ENCODE results near the gene PTBP1. TPM values are rescaled to one million over a fixed set of nuclear protein-coding genes. Genes with fewer than 3 reads are reported as not detected.

PTBP1 gene
- total and polyA plus RNA-seq, 2 of the 13 experiments (the other 11 are each of a cell fraction or from before 2014, with no cell fraction given), result 195 to 288 TPM

DNA sequence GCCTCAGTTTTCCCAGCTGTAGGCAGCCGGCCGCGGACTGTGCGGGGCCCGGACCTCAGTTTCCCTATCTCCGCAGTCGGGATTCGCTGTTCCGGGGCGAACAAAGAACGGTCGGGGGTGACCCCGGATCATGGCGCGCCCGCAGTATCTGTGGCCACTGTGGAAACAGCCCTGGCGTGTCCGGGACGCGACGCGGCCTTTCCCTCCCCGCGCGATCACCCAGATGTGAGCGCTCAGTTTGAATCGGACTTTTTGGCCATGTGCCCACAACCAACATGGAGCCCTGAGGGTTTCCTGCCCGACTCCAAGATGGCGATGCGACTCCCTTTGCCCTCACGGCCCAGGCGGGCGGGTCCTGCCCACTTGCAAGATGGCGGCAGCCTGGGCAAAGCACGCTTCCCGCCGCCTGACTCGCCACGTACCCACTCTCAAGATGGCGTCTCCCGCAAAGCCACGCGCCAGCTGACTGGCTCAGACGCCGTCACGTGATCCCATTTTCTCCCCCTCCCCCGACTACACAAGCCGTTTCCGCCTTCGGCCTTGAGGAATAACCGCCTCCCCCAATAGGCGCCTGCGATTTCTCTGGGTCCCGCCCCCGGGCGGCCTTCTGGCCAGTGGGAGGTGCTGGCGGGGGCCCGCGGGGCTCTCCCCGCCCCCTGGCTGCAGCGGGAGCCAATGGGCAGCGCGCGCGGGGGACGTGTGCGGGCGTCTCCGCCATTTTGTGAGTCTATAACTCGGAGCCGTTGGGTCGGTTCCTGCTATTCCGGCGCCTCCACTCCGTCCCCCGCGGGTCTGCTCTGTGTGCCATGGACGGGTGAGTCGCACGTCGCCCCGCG, at the start of gene PTBP1 (continued):
- TF ChIP-seq ZNF639 (CRISPR knock-in tag; conservative IDR thresholded peaks at IDR 0.05) (0 out of 2 replicates have a peak, but pooled peaks have one; percentile 26), CCDC6 (CRISPR knock-in tag; IDR thresholded peaks at IDR 0.05) (peak; percentile 78; the same call in 1 of the 2 replicates), SALL1 (CRISPR knock-in tag; IDR thresholded peaks at IDR 0.05) (peak; percentile 74), MAFG (CRISPR knock-in tag; IDR thresholded peaks at IDR 0.05) (no peak), ZMYM2 (CRISPR knock-in tag; IDR thresholded peaks at IDR 0.05) (no peak; the same call in 1 of the 2 replicates), ZBTB33 (CRISPR knock-in tag; IDR thresholded peaks at IDR 0.05) (peak; percentile 68; the same call in 1 of the 2 replicates), PITX1 (CRISPR knock-in tag; IDR thresholded peaks at IDR 0.05) (no peak), ZMYM4 (CRISPR knock-in tag; IDR thresholded peaks at IDR 0.05) (peak; percentile 73; the same call in 1 of the 2 replicates), MXI1 (IDR thresholded peaks at IDR 0.05; ENCODE audit: borderline replicate concordance, low read depth, low read length) (peak; percentile 91; the same call in 1 of the 3 replicates), ZNF451 (CRISPR knock-in tag; IDR thresholded peaks at IDR 0.05) (peak; percentile 54; the same call in 1 of the 2 replicates), ZNF292 (CRISPR knock-in tag; IDR thresholded peaks at IDR 0.05; ENCODE audit: borderline replicate concordance, low read depth) (no peak), DPF2 (CRISPR knock-in tag; IDR thresholded peaks at IDR 0.05; ENCODE audit: borderline replicate concordance, low read depth) (no peak), YEATS2 (CRISPR knock-in tag; IDR thresholded peaks at IDR 0.05; ENCODE audit: borderline replicate concordance) (peak; percentile 93)
- TF ChIP-seq, protein P1, sequence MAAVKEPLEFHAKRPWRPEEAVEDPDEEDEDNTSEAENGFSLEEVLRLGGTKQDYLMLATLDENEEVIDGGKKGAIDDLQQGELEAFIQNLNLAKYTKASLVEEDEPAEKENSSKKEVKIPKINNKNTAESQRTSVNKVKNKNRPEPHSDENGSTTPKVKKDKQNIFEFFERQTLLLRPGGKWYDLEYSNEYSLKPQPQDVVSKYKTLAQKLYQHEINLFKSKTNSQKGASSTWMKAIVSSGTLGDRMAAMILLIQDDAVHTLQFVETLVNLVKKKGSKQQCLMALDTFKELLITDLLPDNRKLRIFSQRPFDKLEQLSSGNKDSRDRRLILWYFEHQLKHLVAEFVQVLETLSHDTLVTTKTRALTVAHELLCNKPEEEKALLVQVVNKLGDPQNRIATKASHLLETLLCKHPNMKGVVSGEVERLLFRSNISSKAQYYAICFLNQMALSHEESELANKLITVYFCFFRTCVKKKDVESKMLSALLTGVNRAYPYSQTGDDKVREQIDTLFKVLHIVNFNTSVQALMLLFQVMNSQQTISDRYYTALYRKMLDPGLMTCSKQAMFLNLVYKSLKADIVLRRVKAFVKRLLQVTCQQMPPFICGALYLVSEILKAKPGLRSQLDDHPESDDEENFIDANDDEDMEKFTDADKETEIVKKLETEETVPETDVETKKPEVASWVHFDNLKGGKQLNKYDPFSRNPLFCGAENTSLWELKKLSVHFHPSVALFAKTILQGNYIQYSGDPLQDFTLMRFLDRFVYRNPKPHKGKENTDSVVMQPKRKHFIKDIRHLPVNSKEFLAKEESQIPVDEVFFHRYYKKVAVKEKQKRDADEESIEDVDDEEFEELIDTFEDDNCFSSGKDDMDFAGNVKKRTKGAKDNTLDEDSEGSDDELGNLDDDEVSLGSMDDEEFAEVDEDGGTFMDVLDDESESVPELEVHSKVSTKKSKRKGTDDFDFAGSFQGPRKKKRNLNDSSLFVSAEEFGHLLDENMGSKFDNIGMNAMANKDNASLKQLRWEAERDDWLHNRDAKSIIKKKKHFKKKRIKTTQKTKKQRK (IDR thresholded peaks at IDR 0.05; ENCODE audit: low read length), result no peak; the same call in 1 of the 2 replicates
- TF ChIP-seq, protein P2, sequence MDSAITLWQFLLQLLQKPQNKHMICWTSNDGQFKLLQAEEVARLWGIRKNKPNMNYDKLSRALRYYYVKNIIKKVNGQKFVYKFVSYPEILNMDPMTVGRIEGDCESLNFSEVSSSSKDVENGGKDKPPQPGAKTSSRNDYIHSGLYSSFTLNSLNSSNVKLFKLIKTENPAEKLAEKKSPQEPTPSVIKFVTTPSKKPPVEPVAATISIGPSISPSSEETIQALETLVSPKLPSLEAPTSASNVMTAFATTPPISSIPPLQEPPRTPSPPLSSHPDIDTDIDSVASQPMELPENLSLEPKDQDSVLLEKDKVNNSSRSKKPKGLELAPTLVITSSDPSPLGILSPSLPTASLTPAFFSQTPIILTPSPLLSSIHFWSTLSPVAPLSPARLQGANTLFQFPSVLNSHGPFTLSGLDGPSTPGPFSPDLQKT (CRISPR knock-in tag; IDR thresholded peaks at IDR 0.05; ENCODE audit: borderline replicate concordance), result no peak
- TF ChIP-seq, protein P3, sequence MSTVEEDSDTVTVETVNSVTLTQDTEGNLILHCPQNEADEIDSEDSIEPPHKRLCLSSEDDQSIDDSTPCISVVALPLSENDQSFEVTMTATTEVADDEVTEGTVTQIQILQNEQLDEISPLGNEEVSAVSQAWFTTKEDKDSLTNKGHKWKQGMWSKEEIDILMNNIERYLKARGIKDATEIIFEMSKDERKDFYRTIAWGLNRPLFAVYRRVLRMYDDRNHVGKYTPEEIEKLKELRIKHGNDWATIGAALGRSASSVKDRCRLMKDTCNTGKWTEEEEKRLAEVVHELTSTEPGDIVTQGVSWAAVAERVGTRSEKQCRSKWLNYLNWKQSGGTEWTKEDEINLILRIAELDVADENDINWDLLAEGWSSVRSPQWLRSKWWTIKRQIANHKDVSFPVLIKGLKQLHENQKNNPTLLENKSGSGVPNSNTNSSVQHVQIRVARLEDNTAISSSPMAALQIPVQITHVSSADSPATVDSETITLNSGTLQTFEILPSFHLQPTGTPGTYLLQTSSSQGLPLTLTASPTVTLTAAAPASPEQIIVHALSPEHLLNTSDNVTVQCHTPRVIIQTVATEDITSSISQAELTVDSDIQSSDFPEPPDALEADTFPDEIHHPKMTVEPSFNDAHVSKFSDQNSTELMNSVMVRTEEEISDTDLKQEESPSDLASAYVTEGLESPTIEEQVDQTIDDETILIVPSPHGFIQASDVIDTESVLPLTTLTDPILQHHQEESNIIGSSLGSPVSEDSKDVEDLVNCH (CRISPR knock-in tag; IDR thresholded peaks at IDR 0.05), result no peak
